ENCODE results near the gene KSR2.

- no peak for TF ChIP-seq CTCF (IDR thresholded peaks at IDR 0.05; ENCODE audit: low read length)
- no peak for TF ChIP-seq EZH2 (IDR thresholded peaks at IDR 0.05; ENCODE audit: borderline replicate concordance, low read length)
These were observed 421.6 kb downstream of the KSR2 start for GRCh38 chr12:117547209-117547608.
